H1 (cell line): Measurements from ENCODE around the gene EVPL. TPM values are rescaled to one million over a fixed set of nuclear protein-coding genes. Genes with fewer than 3 reads are reported as not detected.
A peak's percentile ranks its signal among the peaks of the same experiment; 100 is the strongest.

Experiments used
- CTCF ChIA-PET: fragments of 300-600 bp; sonication (Branson Sonifier 250); formaldehyde crosslinking; loops from one replicate; lab custom pipeline; 2021; ENCODE audit not compliant: partially characterized antibody; lab: Charles Lee
- POLR2A ChIA-PET: fragments of 300-600 bp; sonication (Branson Sonifier 250); formaldehyde crosslinking; loops from one replicate; lab custom pipeline; 2021; ENCODE audit warnings: inconsistent platforms; ENCODE audit not compliant: partially characterized antibody; lab: Charles Lee
- DNase-seq, 2 experiments: peaks; one replicate each; pipeline versions ENCODE4 v3.0.0 to v3.0.0-alpha.2; 2010 to 2022; ENCODE audit warnings: low spot score in 2 of 2, low read depth in 1 of 2, mixed read lengths in 1 of 2
- FAIRE-seq: peaks from 2 replicates; lab custom pipeline; 2011; peaks lifted over from hg19 to GRCh38; lab: Jason Lieb, UNC
- H2AFZ ChIP-seq: 2 replicates; pipeline ENCODE4 v1.8.1; 2012; ENCODE audit warnings: low read length, inconsistent platforms
- H2AK5ac ChIP-seq: 2 replicates; pipeline ENCODE4 v1.6.1; 2013; ENCODE audit warnings: low read depth, low read length
- H2BK120ac ChIP-seq: replicated peaks from 2 replicates; pipeline ENCODE3; 2013; ENCODE audit warnings: low read depth, low read length, inconsistent platforms
- H2BK12ac ChIP-seq: 2 replicates; pipeline ENCODE4 v1.6.1; 2013; ENCODE audit warnings: low read depth, low read length
- H2BK15ac ChIP-seq: 2 replicates; pipeline ENCODE4 v1.6.1; 2013; ENCODE audit warnings: low read length
- H2BK20ac ChIP-seq: 2 replicates; pipeline ENCODE4 v1.6.1; 2013; ENCODE audit warnings: low read length
- H2BK5ac ChIP-seq: 2 replicates; pipeline ENCODE4 v1.6.1; 2013; ENCODE audit warnings: low read depth, low read length
- H3K14ac ChIP-seq: 2 replicates; pipeline ENCODE4 v1.6.1; 2013; ENCODE audit warnings: inconsistent platforms; ENCODE audit not compliant: insufficient read length
- H3K18ac ChIP-seq: 2 replicates; pipeline ENCODE4 v1.6.1; 2013; ENCODE audit warnings: low read length; ENCODE audit errors: extremely low read depth
- H3K23ac ChIP-seq: 2 replicates; pipeline ENCODE4 v1.6.1; 2013; ENCODE audit warnings: inconsistent platforms; ENCODE audit not compliant: insufficient read length
- H3K23me2 ChIP-seq: 2 replicates; pipeline ENCODE4 v1.6.1; 2013; ENCODE audit warnings: low read depth, low read length
- H3K27ac ChIP-seq: 2 replicates; pipeline ENCODE4 v1.6.1; 2011; ENCODE audit warnings: low read depth, low read length, inconsistent platforms
- H3K27me3 ChIP-seq, 4 experiments: replicated peaks in 1 of 4; 1 replicate in 1 of 4; 2 replicates in 3 of 4; pipeline versions ENCODE4 v1.6.1 to v1.8.1; 2011 to 2013; ENCODE audit warnings: low read length in 3 of 4, mild to moderate bottlenecking in 3 of 4, inconsistent platforms in 2 of 4, mixed read lengths in 2 of 4, moderate library complexity in 1 of 4; ENCODE audit not compliant: control insufficient read depth in 3 of 4, insufficient read depth in 3 of 4; ENCODE audit errors: extremely low read depth in 1 of 4
- H3K36me3 ChIP-seq, 4 experiments: 2 replicates each; pipeline versions ENCODE4 v1.6.1 to v1.8.1; 2011 to 2013; ENCODE audit warnings: mild to moderate bottlenecking in 4 of 4, low read length in 3 of 4, moderate library complexity in 2 of 4, control low read depth in 1 of 4, inconsistent platforms in 1 of 4; ENCODE audit not compliant: insufficient read depth in 4 of 4, control insufficient read depth in 2 of 4
- H3K4ac ChIP-seq: replicated peaks from 2 replicates; pipeline ENCODE3; 2013; ENCODE audit warnings: low read length, low read depth, mixed read lengths, inconsistent platforms; ENCODE audit not compliant: insufficient read length
- H3K4me1 ChIP-seq, 4 experiments: replicated peaks in 1 of 4; 1 replicate in 1 of 4; 2 replicates in 3 of 4; pipeline versions ENCODE4 v1.6.1 to v1.8.1; 2011 to 2013; ENCODE audit warnings: low read length in 3 of 4, inconsistent platforms in 2 of 4, mixed read lengths in 1 of 4; ENCODE audit not compliant: insufficient read depth in 4 of 4, control insufficient read depth in 3 of 4
- H3K4me2 ChIP-seq, 2 experiments: 2 replicates each; pipeline versions ENCODE4 v1.6.1 to v1.8.1; 2011 to 2013; ENCODE audit warnings: low read depth in 2 of 2, low read length in 2 of 2, control low read depth in 1 of 2, inconsistent platforms in 1 of 2, mild to moderate bottlenecking in 1 of 2; ENCODE audit not compliant: insufficient read depth in 1 of 2
- H3K4me3 ChIP-seq, 4 experiments: fragments of 200-600, 300-600 bp in 1 of 4; sonication (generic), shearing (Covaris generic), sonication (Bioruptor Twin) in 1 of 4; 2 replicates each; pipeline versions ENCODE4 v1.5.1 to v1.8.1; 2011 to 2016; ENCODE audit warnings: low read length in 4 of 4, low read depth in 3 of 4, control low read depth in 2 of 4, inconsistent platforms in 2 of 4, mild to moderate bottlenecking in 2 of 4, mixed read lengths in 1 of 4, moderate library complexity in 1 of 4; ENCODE audit not compliant: insufficient read depth in 2 of 4; ENCODE audit errors: extremely low read depth in 1 of 4
- H3K56ac ChIP-seq: replicated peaks from 2 replicates; pipeline ENCODE3; 2013; ENCODE audit warnings: low read depth, mild to moderate bottlenecking, mixed read lengths, low read length, inconsistent platforms; ENCODE audit not compliant: insufficient read length
- H3K79me1 ChIP-seq: 2 replicates; pipeline ENCODE4 v1.6.1; 2013; ENCODE audit warnings: low read depth, low read length, control low read depth
- H3K79me2 ChIP-seq, 2 experiments: 2 replicates each; pipeline versions ENCODE4 v1.6.1 to v1.8.1; 2012 to 2013; ENCODE audit warnings: low read length in 2 of 2, mild to moderate bottlenecking in 2 of 2, inconsistent platforms in 1 of 2; ENCODE audit not compliant: insufficient read depth in 2 of 2, control insufficient read depth in 1 of 2
- H3K9ac ChIP-seq, 4 experiments: replicated peaks in 1 of 4; 1 replicate in 1 of 4; 2 replicates in 3 of 4; pipeline versions ENCODE4 v1.6.1 to v1.8.1; 2011 to 2013; ENCODE audit warnings: low read depth in 3 of 4, low read length in 3 of 4, control low read depth in 2 of 4, mild to moderate bottlenecking in 2 of 4, moderate library complexity in 2 of 4, inconsistent platforms in 1 of 4; ENCODE audit errors: extremely low read depth in 1 of 4
- H3K9me3 ChIP-seq, 2 experiments: 2 replicates each; pipeline versions ENCODE4 v1.6.1 to v1.8.1; 2012 to 2013; ENCODE audit warnings: mild to moderate bottlenecking in 2 of 2, moderate library complexity in 2 of 2, control low read depth in 1 of 2, inconsistent platforms in 1 of 2, low read depth in 1 of 2, low read length in 1 of 2, mixed read lengths in 1 of 2; ENCODE audit not compliant: insufficient read depth in 2 of 2
- H4K20me1 ChIP-seq, 2 experiments: replicated peaks in 1 of 2; 2 replicates each; pipeline versions ENCODE3 to v1.8.1; 2011 to 2013; ENCODE audit warnings: inconsistent platforms in 2 of 2, low read length in 2 of 2, mild to moderate bottlenecking in 1 of 2; ENCODE audit not compliant: insufficient read depth in 2 of 2, control insufficient read depth in 1 of 2
- H4K5ac ChIP-seq: 2 replicates; pipeline ENCODE4 v1.6.1; 2013; ENCODE audit warnings: low read length, low read depth, mixed read lengths, inconsistent platforms; ENCODE audit not compliant: insufficient read length
- H4K8ac ChIP-seq: 2 replicates; pipeline ENCODE4 v1.8.0; 2013; ENCODE audit warnings: mild to moderate bottlenecking, moderate library complexity, low read length, inconsistent platforms; ENCODE audit not compliant: insufficient read depth; ENCODE audit errors: extremely low read depth
- H4K91ac ChIP-seq: replicated peaks from 2 replicates; pipeline ENCODE3; 2013; ENCODE audit warnings: low read length, mixed read lengths, inconsistent platforms; ENCODE audit not compliant: insufficient read length
- CHD2 ChIP-seq: IDR thresholded peaks from 2 replicates; pipeline ENCODE4 v1.6.1; 2012; ENCODE audit warnings: low read length, improper control_type of control experiment
- CTBP2 ChIP-seq: IDR thresholded peaks from 2 replicates; pipeline ENCODE4 v1.7.0; 2011; ENCODE audit warnings: borderline replicate concordance, mild to moderate bottlenecking, moderate library complexity, mixed read lengths, low read length; ENCODE audit not compliant: insufficient read depth, insufficient read length
- E2F6 ChIP-seq: IDR thresholded peaks from 2 replicates; pipeline ENCODE4 v1.6.1; 2012; ENCODE audit warnings: inconsistent platforms
- JUND ChIP-seq: IDR thresholded peaks from 2 replicates; pipeline ENCODE4 v1.6.1; 2011; ENCODE audit warnings: mild to moderate bottlenecking, improper control_type of control experiment, low read length
- KDM5A ChIP-seq: fragments of 200-600 bp; IDR thresholded peaks from 2 replicates; pipeline ENCODE4 v1.7.1; 2012; ENCODE audit warnings: mild to moderate bottlenecking, low read length, inconsistent platforms, mixed read lengths
- MAFK ChIP-seq: IDR thresholded peaks from 2 replicates; pipeline ENCODE4 v1.6.1; 2012; ENCODE audit warnings: low read depth, mild to moderate bottlenecking, improper control_type of control experiment, low read length
- POLR2A ChIP-seq, 2 experiments: IDR thresholded peaks; 1 replicate in 1 of 2; 2 replicates in 1 of 2; pipeline ENCODE4 v1.6.1; 2011; ENCODE audit warnings: low read depth in 2 of 2, low read length in 2 of 2, mild to moderate bottlenecking in 2 of 2; ENCODE audit errors: control extremely low read depth in 1 of 2
- RFX5 ChIP-seq: IDR thresholded peaks from 2 replicates; pipeline ENCODE4 v1.6.1; 2011; ENCODE audit warnings: low read depth, low read length, improper control_type of control experiment, borderline replicate concordance
- SIN3A ChIP-seq, 2 experiments: IDR thresholded peaks in 1 of 2; conservative IDR thresholded peaks in 1 of 2; 2 replicates each; pipeline ENCODE4 v1.6.1; 2011 to 2012; ENCODE audit warnings: low read length in 2 of 2, improper control_type of control experiment in 1 of 2, low read depth in 1 of 2, mild to moderate bottlenecking in 1 of 2
- SP2 ChIP-seq: IDR thresholded peaks from 2 replicates; pipeline ENCODE4 v1.6.1; 2012; ENCODE audit warnings: mild to moderate bottlenecking, low read length, inconsistent platforms
- TAF1 ChIP-seq: IDR thresholded peaks from 2 replicates; pipeline ENCODE4 v1.6.1; 2011; ENCODE audit warnings: mild to moderate bottlenecking, low read depth, low read length
- TEAD4 ChIP-seq: IDR thresholded peaks from 2 replicates; pipeline ENCODE4 v1.6.1; 2012; ENCODE audit warnings: low read depth, low read length, inconsistent platforms, mixed read lengths
- WGBS, 2 experiments: shearing (Covaris generic) in 1 of 2; methylation state at CpG; one replicate each; pipeline versions ENCODE4 v1.1.6 to v1.1.7; 2013 to 2015; ENCODE audit warnings: low lambda C conversion rate in 2 of 2, mixed read lengths in 2 of 2, inconsistent platforms in 1 of 2, low coverage in 1 of 2, missing lambda C conversion rate in 1 of 2; ENCODE audit not compliant: insufficient replicate concordance in 2 of 2, insufficient coverage in 1 of 2, insufficient read length in 1 of 2; ENCODE audit errors: extremely low coverage in 1 of 2, missing lambda C conversion rate in 1 of 2; 5-methylcytosine and 5-hydroxymethylcytosine counted together
- polyA plus RNA-seq, 7 experiments: library from polyadenylated mRNA; depleted of rRNA in 3 of 7; stranded (reverse) in 5 of 7; unstranded in 2 of 7; fragments of >200 nt in 5 of 7; fragments of 200-250 nt in 2 of 7; gene quantifications; 1 replicate in 5 of 7; 2 replicates in 1 of 7; 4 replicates in 1 of 7; pipeline versions ENCODE4 v1.2.1 to v1.2.3, GENCODE V29; 2011 to 2013; ENCODE audit warnings: missing spikeins in 2 of 7, mixed read lengths in 2 of 7
- total RNA-seq: library from RNA; stranded (reverse); fragmentation: NEBNext Ultra II Directional; extraction: Animal tissue kit (Norgen Biotek cat#: 25700); gene quantifications from 2 replicates; pipeline ENCODE4 v1.2.1, GENCODE V29; 2021
- TF ChIP-seq, protein P1 (sequence below): IDR thresholded peaks from 2 replicates; pipeline ENCODE4 v1.6.1; 2011; ENCODE audit warnings: low read depth, mild to moderate bottlenecking, low read length; ENCODE audit not compliant: insufficient read depth

Gene EVPL
- total and polyA plus RNA-seq, 2 of the 8 experiments (the other 6 are each of a cell fraction or from before 2014, with no cell fraction given) = 0.20 to 0.99 TPM

DNA sequence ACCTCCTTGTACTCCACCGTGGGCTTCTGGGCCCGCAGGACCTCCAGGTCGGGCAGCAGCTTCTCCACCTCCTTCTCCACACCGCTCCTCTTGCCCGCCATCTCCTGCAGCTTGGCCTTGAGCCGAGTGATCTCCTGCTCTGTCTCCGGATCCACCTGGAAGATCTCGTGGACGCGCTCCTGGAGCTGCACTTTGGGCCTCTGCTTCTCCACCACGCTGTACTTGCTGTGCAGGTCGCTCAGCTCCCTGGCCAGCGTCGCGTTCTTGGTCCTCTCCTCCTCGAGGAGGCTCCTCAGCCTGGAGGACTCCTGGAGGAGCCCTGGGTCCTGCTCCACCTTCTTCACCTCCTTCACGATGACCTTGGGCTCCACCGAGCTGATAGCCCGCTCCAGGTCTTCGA lies 17.7 kb downstream of the EVPL start:
- Histone ChIP-seq H3K56ac (no peak overlapping the region), H3K36me3 (no peaks in the 10 kb centered on the region; a peak in 1 of 8 replicates), H4K5ac (no peak overlapping the region), H3K4ac (peak overlapping the region; percentile 69), H3K27ac (no peak overlapping the region), H3K23ac (no peak overlapping the region), H3K4me1 (peaks cover 0 to 1% (median under 1%) of the 10 kb centered on the region in 4 experiments; a peak in 3 of 7 replicates), H4K8ac (peak overlapping the region; percentile 22), H2BK15ac (no peak overlapping the region), H4K20me1 (no peaks in the 10 kb centered on the region), H4K91ac (no peak overlapping the region), H2AK5ac (no peak overlapping the region), H3K9me3 (no peaks in the 10 kb centered on the region; a peak in 1 of 4 replicates), H3K4me2 (no peak overlapping the region), H3K79me1 (no peaks in the 10 kb centered on the region), H3K18ac (no peak overlapping the region), H3K27me3 (no peaks in the 10 kb centered on the region; a peak in 1 of 7 replicates), H2BK12ac (no peak overlapping the region), H3K14ac (no peak overlapping the region), H2BK5ac (no peak overlapping the region), H2AFZ (no peak overlapping the region), H2BK20ac (no peak overlapping the region), H3K79me2 (no peaks in the 10 kb centered on the region), H3K9ac (no peak overlapping the region), H3K23me2 (no peaks in the 10 kb centered on the region), H3K4me3 (no peak overlapping the region), H2BK120ac (no peak overlapping the region)
- FAIRE-seq = no peak
- ChIA-PET CTCF (interaction anchor here (0.5 to 32.0 kb wide), 12 partner anchors 5 to 177 kb away, joined by 3 to 885 read pairs (median 6); partner anchors contain the start of genes CDK3, EVPL, MRPL38 and TRIM65), POLR2A (interaction anchor here (0.7 to 1.6 kb wide), 5 partner anchors 14 to 261 kb away, joined by 3 to 5 read pairs (median 3); no protein-coding TSS in a partner anchor)
- 91% methylated on average over 19 of the region's 20 CpGs; no CpG with 5 or more reads in 1 of the 2 experiments for WGBS, 2 experiments
- DNase-seq = no peak
- TF ChIP-seq POLR2A (IDR thresholded peaks at IDR 0.05; ENCODE audit: control extremely low read depth in 1 of 2, low read depth in 2 of 2, low read length in 2 of 2) (no peak), RFX5 (no peak), KDM5A (no peak), TEAD4 (no peak), JUND (no peak), CHD2 (no peak), SP2 (no peak), CTBP2 (no peak), E2F6 (no peak), TAF1 (no peak), MAFK (no peak), SIN3A (conservative IDR thresholded peaks at IDR 0.05 in 1 of 2, IDR thresholded peaks at IDR 0.05 in 1 of 2; ENCODE audit: low read depth in 1 of 2, low read length in 2 of 2) (no peak)
- TF ChIP-seq, protein P1, sequence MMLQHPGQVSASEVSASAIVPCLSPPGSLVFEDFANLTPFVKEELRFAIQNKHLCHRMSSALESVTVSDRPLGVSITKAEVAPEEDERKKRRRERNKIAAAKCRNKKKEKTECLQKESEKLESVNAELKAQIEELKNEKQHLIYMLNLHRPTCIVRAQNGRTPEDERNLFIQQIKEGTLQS = no peak
